VCaP (cell line): ENCODE results near the gene PLEKHH2.

Experiments used
- H3K27ac ChIP-seq: fragments of 450-650 bp; 2 replicates; pipeline ENCODE4 v1.5.1; 2017
- CTCF ChIP-seq: fragments of 450-650 bp; conservative IDR thresholded peaks from 2 replicates; pipeline ENCODE4 v1.5.1; 2017; ENCODE audit warnings: mild to moderate bottlenecking, moderate library complexity

The PLEKHH2 gene

GRCh38 chr2:43743706-43744105 is 106.6 kb downstream of the PLEKHH2 start:
- TF ChIP-seq CTCF: no peak
- H3K27ac ChIP-seq: no peak overlapping the region

GRCh38 chr2:43745457-43745856 is 108.4 kb downstream of the PLEKHH2 start:
- H3K27ac ChIP-seq: no peak overlapping the region
- TF ChIP-seq CTCF: no peak

- TF ChIP-seq CTCF: no peak
- no peak overlapping the region for H3K27ac ChIP-seq
These were observed 111.3 kb downstream of the PLEKHH2 start for GRCh38 chr2:43748333-43748732.

GRCh38 chr2:43749583-43749982 is 112.5 kb downstream of the PLEKHH2 start:
- no peak overlapping the region for H3K27ac ChIP-seq
- TF ChIP-seq CTCF: no peak

GRCh38 chr2:43751476-43751990 is 114.5 kb downstream of the PLEKHH2 start:
- TF ChIP-seq CTCF: no peak
- no peak overlapping the region for H3K27ac ChIP-seq

- no peak for TF ChIP-seq CTCF
- H3K27ac ChIP-seq: no peak overlapping the region
These were observed 115.2 kb downstream of the PLEKHH2 start for GRCh38 chr2:43752302-43752701.

GRCh38 chr2:43754180-43754579 is 117.1 kb downstream of the PLEKHH2 start:
- H3K27ac ChIP-seq: no peak overlapping the region

More at GRCh38 chr2:43754180-43754579, 117.1 kb downstream of the PLEKHH2 start:
- no peak for TF ChIP-seq CTCF
